Astrocyte (in vitro differentiated cells and primary cell): ENCODE measurements around the gene TTLL5. TPM values are rescaled to one million over a fixed set of nuclear protein-coding genes. Genes with fewer than 3 reads are reported as not detected.
A peak's percentile ranks its signal among the peaks of the same experiment; 100 is the strongest.

Source experiments
- DNase-seq: peaks from one replicate; pipeline ENCODE4 v3.0.0-alpha.2; 2010; ENCODE audit warnings: low read depth
- FAIRE-seq: peaks from 2 replicates; lab custom pipeline; 2011; peaks lifted over from hg19 to GRCh38; lab: Jason Lieb, UNC
- H2AFZ ChIP-seq: 2 replicates; pipeline ENCODE4 v1.6.0; 2012; ENCODE audit warnings: low read depth, low read length, inconsistent platforms
- H3K27ac ChIP-seq: 2 replicates; pipeline ENCODE4 v1.5.1; 2011; ENCODE audit warnings: low read depth, low read length, inconsistent platforms
- H3K27me3 ChIP-seq: 2 replicates; pipeline ENCODE4 v1.6.0; 2011; ENCODE audit warnings: low read length, inconsistent platforms; ENCODE audit not compliant: insufficient read depth
- H3K36me3 ChIP-seq: 2 replicates; pipeline ENCODE4 v1.5.1; 2011; ENCODE audit warnings: low read length, inconsistent platforms; ENCODE audit not compliant: insufficient read depth
- H3K4me1 ChIP-seq: 2 replicates; pipeline ENCODE4 v1.5.1; 2011; ENCODE audit warnings: low read length, inconsistent platforms; ENCODE audit not compliant: insufficient read depth
- H3K4me2 ChIP-seq: 2 replicates; pipeline ENCODE4 v1.6.0; 2012; ENCODE audit warnings: low read length, inconsistent platforms
- H3K4me3 ChIP-seq: 2 replicates; pipeline ENCODE4 v1.5.1; 2011; ENCODE audit warnings: low read depth, mild to moderate bottlenecking, low read length, inconsistent platforms; ENCODE audit not compliant: insufficient read depth
- H3K79me2 ChIP-seq: 2 replicates; pipeline ENCODE4 v1.6.0; 2012; ENCODE audit warnings: mild to moderate bottlenecking, low read length, inconsistent platforms; ENCODE audit not compliant: insufficient read depth
- H3K9ac ChIP-seq: 2 replicates; pipeline ENCODE4 v1.6.0; 2012; ENCODE audit warnings: mild to moderate bottlenecking, low read length, inconsistent platforms
- H3K9me3 ChIP-seq: 2 replicates; pipeline ENCODE4 v1.5.1; 2012; ENCODE audit warnings: low read depth, mild to moderate bottlenecking, low read length, inconsistent platforms; ENCODE audit not compliant: insufficient read depth
- H4K20me1 ChIP-seq: 2 replicates; pipeline ENCODE4 v1.6.0; 2012; ENCODE audit warnings: low read length, inconsistent platforms; ENCODE audit not compliant: insufficient read depth
- H3K27ac Mint-ChIP-seq: one replicate; pipeline ENCODE4 v1.8.0; 2021; ENCODE audit warnings: mild to moderate bottlenecking, mixed read lengths; ENCODE audit not compliant: unreplicated experiment
- H3K27me3 Mint-ChIP-seq: one replicate; pipeline ENCODE4 v1.8.0; 2021; ENCODE audit warnings: low read depth, mixed read lengths; ENCODE audit not compliant: unreplicated experiment
- H3K36me3 Mint-ChIP-seq: one replicate; pipeline ENCODE4 v1.8.0; 2021; ENCODE audit warnings: low read depth, mixed read lengths; ENCODE audit not compliant: unreplicated experiment
- H3K4me1 Mint-ChIP-seq: one replicate; pipeline ENCODE4 v1.8.0; 2021; ENCODE audit warnings: low read depth, mixed read lengths; ENCODE audit not compliant: unreplicated experiment
- H3K4me3 Mint-ChIP-seq: one replicate; pipeline ENCODE4 v1.8.0; 2021; ENCODE audit warnings: mild to moderate bottlenecking, moderate library complexity, mixed read lengths; ENCODE audit not compliant: unreplicated experiment
- H3K9me3 Mint-ChIP-seq: one replicate; pipeline ENCODE4 v1.8.0; 2021; ENCODE audit warnings: mild to moderate bottlenecking, mixed read lengths; ENCODE audit not compliant: unreplicated experiment
- CTCF ChIP-seq: IDR thresholded peaks from 2 replicates; pipeline ENCODE4 v1.5.1; 2011; ENCODE audit warnings: low read depth, mild to moderate bottlenecking, inconsistent platforms, low read length, moderate library complexity; ENCODE audit not compliant: insufficient read depth
- EZH2 ChIP-seq: IDR thresholded peaks from 2 replicates; pipeline ENCODE4 v1.6.1; 2012; ENCODE audit warnings: mild to moderate bottlenecking, low read length, inconsistent platforms; ENCODE audit not compliant: insufficient read depth
- total RNA-seq: library from RNA; stranded (reverse); gene quantifications from 2 replicates; pipeline ENCODE4 v1.2.1, GENCODE V29; 2021

Gene TTLL5
- total RNA-seq, 1 donor from 2014 or later = 24.0 TPM

GRCh38 chr14:75833326-75834020, 172.4 kb downstream of the TTLL5 start:
- Histone ChIP-seq H3K27me3 (no peaks in the 10 kb centered on the region), H3K4me1 (peaks cover 23% of the 10 kb centered on the region), H2AFZ (no peak overlapping the region), H3K79me2 (no peaks in the 10 kb centered on the region), H3K4me3 (no peak overlapping the region), H4K20me1 (no peaks in the 10 kb centered on the region), H3K4me2 (peak overlapping the region; percentile 68), H3K27ac (peak overlapping the region; percentile 80), H3K9me3 (no peaks in the 10 kb centered on the region), H3K9ac (no peak overlapping the region), H3K36me3 (no peaks in the 10 kb centered on the region)
- no peak for FAIRE-seq
- Mint-ChIP-seq H3K36me3 (peaks cover 19% of the 10 kb centered on the region), H3K27me3 (no peaks in the 10 kb centered on the region), H3K4me1 (peaks cover 25% of the 10 kb centered on the region), H3K9me3 (peaks cover under 1% of the 10 kb centered on the region), H3K27ac (no peak overlapping the region), H3K4me3 (no peak overlapping the region)
- TF ChIP-seq EZH2 (no peak), CTCF (no peak)
- DNase-seq = no peak

GRCh38 chr14:75835156-75835725, 174.2 kb downstream of the TTLL5 start:
- FAIRE-seq = no peak
- Histone ChIP-seq H2AFZ (no peak overlapping the region), H3K27ac (no peak overlapping the region), H3K4me3 (no peak overlapping the region), H3K4me2 (no peak overlapping the region), H3K36me3 (peaks cover 5% of the 10 kb centered on the region), H3K9me3 (no peaks in the 10 kb centered on the region), H3K27me3 (no peaks in the 10 kb centered on the region), H3K9ac (no peak overlapping the region), H4K20me1 (no peaks in the 10 kb centered on the region), H3K79me2 (no peaks in the 10 kb centered on the region), H3K4me1 (peaks cover 23% of the 10 kb centered on the region)
- TF ChIP-seq EZH2 = no peak
- TF ChIP-seq CTCF = no peak
- H3K4me1 Mint-ChIP-seq = peaks cover 20% of the 10 kb centered on the region
- H3K9me3 Mint-ChIP-seq = peaks cover 16% of the 10 kb centered on the region
- H3K4me3 Mint-ChIP-seq = no peak overlapping the region
- peaks cover 34% of the 10 kb centered on the region for H3K36me3 Mint-ChIP-seq
- H3K27me3 Mint-ChIP-seq = no peaks in the 10 kb centered on the region
- no peak overlapping the region for H3K27ac Mint-ChIP-seq
- DNase-seq = peak; percentile 55

GRCh38 chr14:75835737-75836136, 174.7 kb downstream of the TTLL5 start:
- DNase-seq = no peak
- Mint-ChIP-seq H3K27me3 (no peaks in the 10 kb centered on the region), H3K27ac (no peak overlapping the region), H3K36me3 (peaks cover 35% of the 10 kb centered on the region), H3K4me1 (peaks cover 20% of the 10 kb centered on the region), H3K4me3 (no peak overlapping the region), H3K9me3 (peaks cover 16% of the 10 kb centered on the region)
- peaks cover 5% of the 10 kb centered on the region for H3K36me3 ChIP-seq
- no peak for TF ChIP-seq EZH2
- peaks cover 23% of the 10 kb centered on the region for H3K4me1 ChIP-seq
- H3K9ac ChIP-seq = no peak overlapping the region
- H3K79me2 ChIP-seq = no peaks in the 10 kb centered on the region
- no peak overlapping the region for H3K27ac ChIP-seq
- H3K4me3 ChIP-seq = no peak overlapping the region
- no peak overlapping the region for H3K4me2 ChIP-seq
- H2AFZ ChIP-seq = no peak overlapping the region
- H4K20me1 ChIP-seq = no peaks in the 10 kb centered on the region
- FAIRE-seq = no peak
- H3K27me3 ChIP-seq = no peaks in the 10 kb centered on the region
- H3K9me3 ChIP-seq = no peaks in the 10 kb centered on the region
